Measurements from ENCODE around the gene STYK1. TPM values are rescaled to one million over a fixed set of nuclear protein-coding genes. Genes with fewer than 3 reads are reported as not detected.
"Not testable (repeated sequence)": the region's sequence is repeated elsewhere in the genome, so short reads cannot be mapped to it uniquely, and the experiment has no call there.

Gene STYK1
- total RNA-seq, 1 experiment from 2014 or later: not detected

DNA sequence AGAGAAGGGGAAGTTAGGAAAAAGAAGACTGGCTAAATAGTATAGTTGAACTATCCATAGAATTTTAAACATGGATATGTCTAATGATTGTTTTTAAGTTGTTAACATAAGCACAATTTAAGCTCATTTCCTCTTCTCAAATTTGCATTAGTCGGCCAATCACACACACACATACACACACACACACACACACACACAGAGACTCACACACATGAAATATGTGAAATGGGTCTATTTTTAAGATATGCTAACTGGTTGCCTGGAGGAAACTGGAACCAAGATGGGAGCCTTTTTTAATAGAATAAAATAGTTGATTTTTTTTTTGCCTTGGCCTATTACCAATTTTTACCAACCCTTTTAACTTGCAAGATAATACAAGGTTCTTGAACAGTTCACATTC lies 24.0 kb upstream of the STYK1 start:
- in situ Hi-C loops (cut with HindIII; ENCODE audit: low sequenced_read_pairs): no loop called here
- DNase-seq (ENCODE audit: low spot score): no peak

DNA sequence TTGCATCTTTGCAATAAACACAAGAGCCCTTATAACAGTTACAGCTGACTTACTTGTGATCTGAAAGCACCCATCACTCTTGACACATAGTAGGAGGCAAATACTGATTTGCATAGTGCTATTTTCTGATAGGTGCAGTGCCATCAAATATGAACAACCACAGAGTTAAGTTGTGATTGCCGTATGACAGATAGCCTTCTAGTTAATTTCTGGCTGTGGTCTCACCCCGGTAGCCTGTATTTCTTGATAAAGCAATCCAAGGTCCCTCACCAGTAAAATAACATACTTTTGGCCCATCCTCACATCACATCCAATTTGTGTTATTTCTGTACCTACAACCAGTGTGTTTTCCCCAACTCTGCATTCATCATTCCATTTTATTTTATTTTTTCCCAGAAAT lies 23.3 kb upstream of the STYK1 start:
- no peak for DNase-seq (ENCODE audit: low spot score)
- in situ Hi-C loops (cut with HindIII; ENCODE audit: low sequenced_read_pairs): no loop called here

DNA sequence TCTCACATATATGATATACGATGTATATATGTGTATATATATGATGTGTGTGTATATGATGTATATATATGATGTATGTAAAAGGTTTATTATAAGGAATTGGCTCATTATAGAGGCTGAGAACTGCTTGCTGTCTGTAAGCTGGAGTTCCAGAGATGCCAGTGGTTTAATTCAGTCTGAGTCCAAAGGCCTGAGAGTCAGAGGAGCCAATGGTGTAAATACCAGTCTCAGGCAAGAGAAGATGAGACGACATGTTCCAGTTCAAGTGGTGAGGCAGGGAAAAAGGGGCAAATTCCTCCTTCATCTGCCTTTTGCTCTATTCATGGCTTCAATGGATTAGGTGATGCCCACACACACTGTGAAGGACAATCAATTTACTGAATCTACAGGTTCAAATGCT lies 17.1 kb upstream of the STYK1 start:
- DNase-seq (ENCODE audit: low spot score): no peak
- in situ Hi-C loops (cut with HindIII; ENCODE audit: low sequenced_read_pairs): no loop called here

DNA sequence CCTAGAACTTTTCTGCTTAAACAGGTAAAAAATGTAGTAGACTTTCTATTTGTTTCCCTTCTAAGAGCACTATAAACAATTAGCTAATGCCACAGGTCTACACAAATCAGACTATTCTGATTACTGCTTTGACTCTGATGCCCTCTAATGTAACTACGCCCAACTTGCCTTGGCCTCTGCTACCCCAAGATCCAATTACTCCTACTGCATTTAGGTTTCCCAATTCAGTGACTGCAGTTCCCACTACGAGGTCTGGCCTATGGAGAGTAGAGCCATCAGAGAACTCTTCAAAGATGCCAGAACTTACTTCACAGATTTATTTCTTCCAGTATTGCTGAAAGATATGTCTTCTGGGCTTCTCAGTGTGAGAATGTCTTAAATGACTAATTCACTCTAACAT lies 15.3 kb upstream of the STYK1 start:
- in situ Hi-C loops (cut with HindIII; ENCODE audit: low sequenced_read_pairs): no loop called here
- no peak for DNase-seq (ENCODE audit: low spot score)

DNA sequence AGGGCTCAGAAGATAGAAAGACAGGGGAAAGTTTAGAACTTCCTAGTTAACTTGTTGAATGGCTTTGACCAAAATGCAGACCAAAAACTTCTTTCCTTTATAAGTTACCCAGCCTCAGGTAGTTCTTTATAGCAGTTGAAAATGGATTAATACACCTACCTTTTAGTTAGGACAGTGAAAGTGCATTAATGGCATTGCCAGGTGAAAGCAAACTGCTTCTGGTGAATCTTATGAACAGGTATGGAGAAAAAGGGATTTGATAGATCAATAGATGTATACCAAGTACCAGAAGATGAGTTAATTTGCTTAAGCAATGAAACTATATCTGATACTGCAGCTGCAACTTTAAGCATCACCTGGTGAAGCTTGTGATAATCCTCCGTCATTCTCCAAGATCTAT lies 14.2 kb upstream of the STYK1 start:
- in situ Hi-C loops (cut with HindIII; ENCODE audit: low sequenced_read_pairs): no loop called here
- no peak for DNase-seq (ENCODE audit: low spot score)

DNA sequence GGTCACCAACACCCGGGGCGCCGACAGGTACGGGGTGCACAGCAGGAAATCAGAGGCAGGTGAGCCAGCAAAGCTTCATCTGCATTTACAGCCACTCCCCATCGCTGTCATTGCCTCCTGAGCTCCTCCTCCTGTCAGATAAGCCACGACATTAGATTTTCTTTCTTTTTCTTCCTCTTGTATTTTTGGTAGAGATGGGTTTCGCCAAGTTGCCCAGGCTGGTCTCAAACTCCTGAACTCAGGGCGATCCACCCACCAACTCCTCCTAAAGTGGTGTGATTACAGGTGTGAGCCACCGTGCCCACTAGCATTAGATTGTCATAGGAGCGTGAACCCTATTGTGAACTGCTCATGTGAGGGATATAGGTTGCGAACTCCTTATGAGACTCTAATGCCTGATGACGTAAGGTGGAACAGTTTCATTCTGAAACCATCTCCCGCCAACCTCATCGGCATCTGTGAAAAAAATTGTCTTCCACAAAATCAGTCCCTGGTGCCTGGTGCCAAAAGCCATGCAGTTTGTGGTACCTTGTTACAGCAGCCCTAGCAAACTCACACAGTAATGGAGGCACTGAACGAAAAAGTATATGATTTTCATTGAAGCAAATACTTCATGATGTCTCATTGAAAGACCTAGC lies 1.5 kb downstream of the STYK1 start:
- in situ Hi-C loops (cut with HindIII; ENCODE audit: low sequenced_read_pairs): no loop called here
- DNase-seq (ENCODE audit: low spot score): no peak

DNA sequence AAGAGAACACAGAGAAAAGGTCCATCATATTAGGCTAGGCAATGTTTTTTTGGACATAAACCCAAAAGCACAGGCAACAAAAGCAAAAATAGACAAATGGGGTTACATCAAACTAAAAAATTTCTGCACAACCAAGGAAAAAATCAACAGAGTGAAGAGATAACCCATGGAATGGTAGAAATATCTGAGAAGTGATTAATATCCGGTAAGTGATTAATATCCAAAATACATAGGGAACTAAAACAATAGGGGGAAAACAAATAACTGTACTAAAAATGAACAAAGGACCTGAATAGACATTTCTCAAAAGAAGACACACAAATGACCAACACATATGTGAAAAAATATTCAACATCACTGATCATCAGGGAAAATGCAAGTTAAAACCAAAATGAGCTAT lies 4.3 kb downstream of the STYK1 start:
- DNase-seq (ENCODE audit: low spot score): no peak
- in situ Hi-C loops (cut with HindIII; ENCODE audit: low sequenced_read_pairs): no loop called here

DNA sequence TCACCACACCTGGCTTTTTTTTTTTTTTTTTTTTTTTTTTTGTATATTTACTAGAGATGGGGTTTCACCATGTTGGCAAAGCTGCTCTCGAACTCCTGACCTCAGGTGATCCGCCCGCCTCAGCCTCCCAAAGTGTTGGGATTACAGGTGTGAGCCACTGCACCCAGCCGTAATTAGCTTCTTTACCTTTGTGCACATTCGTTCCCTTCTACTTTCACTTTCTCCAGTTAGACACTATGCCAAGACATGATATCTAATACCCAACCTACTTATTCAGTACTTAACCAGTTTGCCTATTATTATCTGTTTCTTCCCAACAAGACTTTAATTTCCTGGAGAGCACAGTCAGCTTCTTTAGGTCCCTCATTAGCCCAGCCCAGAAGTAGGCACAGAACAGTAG lies 5.3 kb downstream of the STYK1 start:
- in situ Hi-C loops (cut with HindIII; ENCODE audit: low sequenced_read_pairs): no loop called here
- DNase-seq (ENCODE audit: low spot score): no peak

DNA sequence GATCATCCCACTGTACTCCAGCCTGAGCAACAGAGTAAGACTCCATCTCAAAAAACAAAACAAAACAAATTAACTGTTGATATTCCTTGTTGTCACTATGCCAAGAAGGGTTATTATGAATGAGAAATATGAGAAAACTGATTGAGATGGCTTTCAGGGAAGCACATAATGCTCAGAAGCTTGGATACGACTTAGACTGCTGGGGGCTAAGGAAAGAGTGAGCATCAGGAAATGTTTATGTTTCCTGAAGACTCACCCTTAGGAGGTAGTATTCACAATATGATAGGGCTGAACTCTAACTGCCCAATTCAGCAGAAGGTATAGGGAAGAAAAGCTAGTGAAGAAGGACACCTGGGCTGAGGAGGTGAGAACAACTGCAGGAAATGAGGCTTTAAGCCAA lies 6.3 kb downstream of the STYK1 start:
- DNase-seq (ENCODE audit: low spot score): no peak
- in situ Hi-C loops (cut with HindIII; ENCODE audit: low sequenced_read_pairs): no loop called here

DNA sequence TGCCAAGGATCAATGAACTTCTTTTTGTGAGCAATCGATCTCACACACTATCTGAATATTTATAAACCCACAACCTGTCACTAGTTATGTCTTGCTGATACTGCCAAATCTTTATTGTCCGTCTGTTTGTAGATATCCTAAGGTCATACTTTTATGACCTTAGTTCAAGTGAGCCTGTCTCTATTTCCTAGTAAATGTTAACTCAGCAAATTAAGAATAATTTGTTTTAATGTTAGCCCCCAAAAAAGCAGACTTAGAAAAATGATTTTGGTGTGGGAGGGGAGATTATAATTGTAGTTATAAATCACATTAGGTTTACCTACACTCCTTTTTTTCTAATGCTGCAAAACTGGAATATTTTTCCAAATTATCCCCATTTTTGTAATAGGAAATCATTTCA lies 9.4 kb downstream of the STYK1 start:
- no peak for DNase-seq (ENCODE audit: low spot score)
- in situ Hi-C loops (cut with HindIII; ENCODE audit: low sequenced_read_pairs): no loop called here

DNA sequence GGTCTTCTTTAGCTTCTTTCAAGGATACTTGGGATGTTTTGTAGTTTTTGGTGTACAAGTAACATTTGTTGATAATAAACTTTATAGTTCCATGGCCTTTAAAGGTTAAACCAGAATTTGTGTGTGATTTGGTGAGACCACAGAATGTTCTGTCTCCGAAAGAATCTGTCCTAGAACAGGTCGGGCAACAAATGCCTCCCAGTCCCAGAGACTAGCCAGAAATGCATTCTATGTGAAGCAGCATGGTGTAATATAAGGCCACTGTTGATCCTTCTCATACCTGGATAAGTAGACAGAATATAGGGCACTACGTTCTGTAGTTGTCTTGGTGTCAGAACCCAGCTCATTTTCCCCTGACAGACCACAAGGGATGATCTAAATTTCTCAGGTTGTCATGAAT lies 10.0 kb downstream of the STYK1 start:
- no peak for DNase-seq (ENCODE audit: low spot score)
- in situ Hi-C loops (cut with HindIII; ENCODE audit: low sequenced_read_pairs): no loop called here

DNA sequence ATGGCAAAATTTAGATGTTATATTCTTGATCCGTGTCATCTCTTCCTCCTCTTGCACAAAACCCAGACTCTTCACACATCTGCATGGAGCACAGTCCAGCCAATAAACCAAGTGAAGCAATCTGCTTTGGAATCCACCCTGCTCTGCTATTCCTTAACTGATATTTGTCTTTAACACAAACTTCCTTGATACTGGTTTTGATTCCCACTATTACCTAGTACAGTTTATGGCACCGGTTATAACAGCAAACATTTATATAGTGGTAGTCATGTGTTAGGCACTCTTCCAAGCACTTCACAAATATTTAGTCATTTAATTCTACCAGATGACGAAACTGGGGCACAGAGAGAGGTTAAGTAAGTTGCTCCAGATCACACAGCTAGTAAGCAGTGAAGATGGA lies 12.5 kb downstream of the STYK1 start:
- in situ Hi-C loops (cut with HindIII; ENCODE audit: low sequenced_read_pairs): no loop called here
- DNase-seq (ENCODE audit: low spot score): no peak

DNA sequence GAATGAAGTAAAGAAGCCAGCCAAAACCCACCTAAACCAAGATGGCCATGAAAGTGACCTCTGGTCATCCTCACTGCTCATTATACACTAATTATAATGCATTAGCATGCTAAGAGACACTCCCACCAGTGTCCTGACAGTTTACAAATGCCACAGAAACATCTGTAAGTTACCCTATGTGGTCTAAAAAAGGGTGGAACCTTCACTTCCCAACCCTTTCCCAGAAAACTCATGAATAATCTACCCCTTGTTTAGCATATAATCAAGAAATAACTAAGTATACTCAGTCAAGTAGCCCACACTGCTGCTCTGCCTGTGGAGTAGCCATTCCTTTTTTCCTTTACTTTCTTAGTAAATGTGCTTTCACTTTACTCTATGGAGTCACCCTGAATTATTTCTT lies 19.8 kb downstream of the STYK1 start:
- in situ Hi-C loops (cut with HindIII; ENCODE audit: low sequenced_read_pairs): no loop called here
- DNase-seq (ENCODE audit: low spot score): no peak

DNA sequence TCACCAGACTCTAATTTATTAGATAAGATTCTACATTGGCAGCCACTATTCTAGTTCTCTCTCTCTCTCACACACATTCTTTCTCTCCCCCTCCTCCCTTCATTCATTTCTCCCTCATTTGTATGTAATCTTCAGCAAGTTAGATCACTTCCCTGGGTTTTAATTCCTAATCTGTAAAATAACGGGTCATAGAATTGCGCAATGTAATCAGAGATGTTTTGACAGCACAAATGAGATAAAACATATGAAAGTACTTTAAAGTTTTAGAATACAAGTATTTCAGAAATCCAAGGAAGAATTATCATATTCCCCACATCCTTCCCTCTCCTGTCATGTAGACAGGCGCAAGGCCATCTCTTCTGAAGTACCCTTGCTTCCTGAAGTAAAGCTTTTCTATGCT lies 21.7 kb downstream of the STYK1 start:
- in situ Hi-C loops (cut with HindIII; ENCODE audit: low sequenced_read_pairs): no loop called here

DNA sequence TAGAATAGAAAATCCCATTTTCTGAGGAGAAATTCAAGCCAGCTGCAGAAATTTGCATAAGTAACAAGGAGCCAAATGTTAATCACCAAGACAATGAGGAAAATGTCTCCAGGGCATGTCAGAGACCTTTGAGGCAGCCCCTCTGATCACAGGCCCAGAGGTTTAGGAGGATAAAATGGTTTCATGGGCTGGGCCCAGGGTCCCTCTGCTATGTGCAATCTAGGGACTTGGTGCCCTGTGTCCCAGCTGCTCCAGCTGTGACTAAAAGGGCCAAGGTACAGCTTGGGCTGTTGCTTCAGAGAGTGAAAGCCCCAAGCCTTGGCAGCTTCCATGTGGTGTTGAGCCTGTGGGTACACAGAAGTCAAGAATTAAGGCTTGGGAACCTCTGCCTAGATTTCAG lies 27.3 kb downstream of the STYK1 start:
- DNase-seq (ENCODE audit: low spot score); in situ Hi-C loops (cut with HindIII; ENCODE audit: low sequenced_read_pairs): not testable (repeated sequence)

More for the DNA sequence above, 21.7 kb downstream of the STYK1 start:
- DNase-seq (ENCODE audit: low spot score): no peak

DNA sequence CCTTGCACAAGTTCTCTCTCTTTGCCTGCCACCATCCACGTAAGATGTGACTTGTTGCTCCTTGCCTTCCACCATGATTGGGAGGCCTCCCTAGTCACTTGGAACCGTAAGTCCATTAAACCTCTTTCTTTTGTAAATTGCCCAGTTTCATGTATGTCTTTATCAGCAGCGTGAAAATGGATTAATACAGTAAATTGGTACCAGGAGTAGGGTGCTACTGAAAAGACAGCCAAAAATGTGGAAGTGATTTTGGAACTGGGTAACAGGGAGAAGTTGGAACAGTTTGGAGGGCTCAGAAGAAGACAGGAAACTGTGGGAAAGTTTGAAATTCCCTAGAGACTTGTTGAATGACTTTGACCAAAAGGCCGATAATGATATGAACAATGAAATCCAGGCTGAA lies 27.9 kb downstream of the STYK1 start:
- DNase-seq (ENCODE audit: low spot score): no peak
- in situ Hi-C loops (cut with HindIII; ENCODE audit: low sequenced_read_pairs): no loop called here

DNA sequence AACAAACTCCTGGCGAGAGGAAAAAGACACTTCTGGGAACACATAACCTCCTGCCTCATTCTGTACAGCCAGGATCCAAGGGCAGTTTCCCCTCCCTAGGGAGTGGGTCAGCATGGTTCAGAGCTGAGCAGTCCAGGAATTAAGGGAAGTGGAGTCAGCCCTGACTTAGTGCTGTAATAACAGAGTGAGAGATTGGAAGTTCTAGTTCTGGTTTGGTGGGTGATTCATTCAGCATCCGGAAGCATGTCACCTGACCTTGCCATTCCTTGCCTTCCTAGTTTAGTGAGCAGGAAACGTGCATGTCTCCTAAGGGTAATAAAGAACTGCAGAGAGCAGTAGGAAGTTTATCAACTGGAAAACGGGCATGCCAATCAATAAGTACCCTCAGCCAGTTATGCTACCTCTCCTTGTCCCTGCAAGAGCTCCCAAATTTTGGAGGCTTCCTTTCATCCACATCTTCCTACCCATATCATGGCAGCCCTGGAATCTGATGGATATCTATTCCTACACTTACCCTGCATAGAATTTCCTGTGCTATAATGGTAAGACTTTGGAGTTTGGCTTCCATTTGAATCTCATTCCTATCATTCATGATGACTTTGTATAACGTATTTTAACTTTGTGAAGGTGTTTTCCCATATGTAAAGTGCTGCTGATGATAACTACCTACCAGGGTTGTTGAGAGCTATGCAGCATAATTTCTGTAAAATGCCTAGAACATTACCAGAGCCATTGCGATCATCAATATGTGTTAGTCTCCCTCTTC lies 31.9 kb downstream of the STYK1 start:
- in situ Hi-C loops (cut with HindIII; ENCODE audit: low sequenced_read_pairs): no loop called here
- no peak for DNase-seq (ENCODE audit: low spot score)

DNA sequence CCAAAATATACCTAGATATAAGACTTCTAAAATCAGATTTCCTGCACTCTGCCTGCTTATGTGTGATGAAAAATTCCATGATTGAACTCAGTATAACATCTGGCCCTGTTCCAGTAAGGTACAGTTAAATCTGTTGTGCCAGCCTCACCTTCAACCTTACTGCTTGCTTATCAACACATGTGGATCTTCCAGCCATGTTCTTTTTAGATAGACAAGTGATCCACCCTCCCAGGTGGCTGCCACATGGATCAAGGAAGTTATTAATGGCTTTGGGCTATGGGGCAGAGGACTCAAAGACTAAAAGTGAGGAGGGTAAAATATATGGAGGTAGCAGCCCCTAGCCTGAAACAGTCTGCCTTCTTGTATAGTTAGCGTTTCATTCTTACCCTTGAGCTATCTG lies 35.1 kb downstream of the STYK1 start:
- in situ Hi-C loops (cut with HindIII; ENCODE audit: low sequenced_read_pairs): no loop called here
- no peak for DNase-seq (ENCODE audit: low spot score)

DNA sequence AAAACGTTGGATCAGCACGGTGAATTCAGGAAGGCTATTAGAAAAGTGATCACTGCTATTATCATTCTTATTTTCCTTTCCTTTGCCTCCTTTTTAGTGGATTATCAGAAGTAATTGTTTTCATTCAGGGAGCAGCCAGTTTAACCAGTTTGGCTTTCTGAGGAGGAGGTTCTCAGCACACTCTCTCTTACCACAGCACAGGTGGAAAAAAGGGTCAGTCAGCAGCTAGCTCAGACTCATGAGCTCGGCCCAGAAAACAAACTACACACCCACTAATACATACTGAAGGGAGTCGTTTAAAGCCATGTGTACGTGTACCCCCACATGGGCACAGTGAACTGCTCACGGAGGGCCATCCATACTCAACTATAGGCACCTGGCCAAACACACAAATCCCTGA lies 37.2 kb downstream of the STYK1 start:
- in situ Hi-C loops (cut with HindIII; ENCODE audit: low sequenced_read_pairs): no loop called here
- DNase-seq (ENCODE audit: low spot score): no peak

DNA sequence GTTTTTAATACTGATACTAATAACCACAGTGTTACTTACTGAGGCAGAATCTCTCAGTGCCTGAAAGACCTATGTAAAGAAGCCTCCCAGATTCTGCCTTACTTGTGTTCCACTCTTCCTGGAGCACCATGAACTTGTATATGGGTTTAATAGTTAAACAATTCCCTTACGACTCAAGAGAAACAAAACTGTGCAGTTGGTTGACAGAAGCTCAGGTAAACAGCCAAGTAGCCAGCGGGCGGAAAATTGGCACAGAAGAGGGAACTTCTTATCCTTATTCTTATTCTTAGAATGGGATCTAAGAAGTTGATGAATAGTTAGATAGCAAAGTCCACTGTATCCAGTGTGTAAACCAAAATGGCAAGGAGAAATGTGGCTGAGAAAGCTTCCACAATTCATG lies 37.7 kb downstream of the STYK1 start:
- no peak for DNase-seq (ENCODE audit: low spot score)
- in situ Hi-C loops (cut with HindIII; ENCODE audit: low sequenced_read_pairs): no loop called here

DNA sequence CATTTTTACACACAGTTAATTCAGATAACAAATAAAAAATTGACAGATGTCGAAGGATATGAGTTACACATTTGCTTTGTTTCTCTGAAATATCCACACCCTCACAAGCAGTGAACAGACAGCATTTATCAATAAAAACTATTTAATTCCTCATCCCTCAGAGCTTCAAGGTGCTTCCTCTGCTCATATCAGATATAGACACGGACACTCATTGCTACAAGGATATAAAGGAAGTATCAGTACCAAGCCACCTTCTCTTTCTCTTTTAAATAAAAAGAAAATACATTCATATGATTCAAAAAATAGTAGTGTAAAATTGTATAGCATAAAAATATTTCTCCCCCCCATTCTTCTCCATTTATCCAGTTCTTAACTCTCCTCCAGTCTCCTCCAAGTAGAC lies 38.5 kb downstream of the STYK1 start:
- in situ Hi-C loops (cut with HindIII; ENCODE audit: low sequenced_read_pairs): no loop called here
- no peak for DNase-seq (ENCODE audit: low spot score)
